ENCODE data around the gene PBRM1. TPM values are rescaled to one million over a fixed set of nuclear protein-coding genes. Genes with fewer than 3 reads are reported as not detected.

Gene PBRM1
- total RNA-seq, 1 experiment from 2014 or later, result 74.2 TPM

- TF ChIP-seq CTCF (conservative IDR thresholded peaks at IDR 0.05), result no peak
- Histone ChIP-seq H3K9ac (ENCODE audit: extremely low read depth, insufficient read length, low read length) (no peak overlapping the region), H4K5ac (ENCODE audit: insufficient read length, low read depth, low read length) (no peak overlapping the region), H4K8ac (replicated peaks; ENCODE audit: insufficient read length, low read depth, low read length) (no peak overlapping the region), H3K23me2 (ENCODE audit: insufficient read length, low read depth, low read length, poor library complexity, severe bottlenecking) (no peaks in the 10 kb centered on the region), H2AFZ (ENCODE audit: low read length) (no peak overlapping the region), H2BK120ac (ENCODE audit: low read depth, low read length, poor library complexity, severe bottlenecking) (no peak overlapping the region), H4K20me1 (ENCODE audit: control insufficient read depth, insufficient read depth, insufficient read length) (no peaks in the 10 kb centered on the region), H3K56ac (ENCODE audit: insufficient read length, low read depth, low read length) (no peak overlapping the region), H3K4ac (ENCODE audit: low read depth, low read length) (no peak overlapping the region), H2AK5ac (ENCODE audit: insufficient read length, low read length) (no peak overlapping the region), H3K27ac (ENCODE audit: insufficient read length, low read depth, low read length) (no peak overlapping the region), H2BK12ac (ENCODE audit: insufficient read length, low read depth, low read length) (no peak overlapping the region), H3K14ac (ENCODE audit: insufficient read depth, low read length) (no peak overlapping the region), H3T11ph (ENCODE audit: low read length) (no peak overlapping the region), H2BK20ac (ENCODE audit: low read depth, low read length, poor library complexity, severe bottlenecking) (no peak overlapping the region), H2BK5ac (ENCODE audit: insufficient read length, low read length) (no peak overlapping the region), H3K23ac (ENCODE audit: insufficient read length, low read depth, low read length) (no peak overlapping the region), H3K4me2 (ENCODE audit: insufficient read depth, insufficient read length, low read length) (no peak overlapping the region), H3K18ac (ENCODE audit: insufficient read length, low read depth, low read length) (no peak overlapping the region), H2BK15ac (ENCODE audit: low read depth, low read length) (no peak overlapping the region), H3K9me3 (ENCODE audit: control insufficient read depth, low read depth, low read length) (no peaks in the 10 kb centered on the region), H3K79me1 (ENCODE audit: insufficient read depth, low read depth, low read length, poor library complexity, severe bottlenecking) (no peaks in the 10 kb centered on the region), H3K27me3 (ENCODE audit: insufficient read depth, low read length) (no peaks in the 10 kb centered on the region), H3K4me1 (ENCODE audit: insufficient read depth, low read length) (no peaks in the 10 kb centered on the region), H3K79me2 (ENCODE audit: insufficient read depth, low read length) (no peaks in the 10 kb centered on the region), H4K91ac (ENCODE audit: insufficient read length, low read depth, low read length) (no peak overlapping the region)
- H3K27me3 Mint-ChIP-seq (ENCODE audit: low read depth), result no peaks in the 10 kb centered on the region
- peaks cover 46 to 84% (median 74%) of the 10 kb centered on the region in 3 experiments; a peak in 6 of 7 replicates for H3K36me3 Mint-ChIP-seq (ENCODE audit: insufficient read depth in 1 of 3, low read depth in 3 of 3)
- no CpG with 5 or more reads among the region's 7 CpGs for WGBS (ENCODE audit: extremely low coverage, insufficient read length, low lambda C conversion rate)
- DNase-seq, result no peak
- H3K9me3 Mint-ChIP-seq, result no peaks in the 10 kb centered on the region
- no peak overlapping the region for H3K4me3 Mint-ChIP-seq
- no peak overlapping the region for H3K27ac Mint-ChIP-seq
- H3K4me1 Mint-ChIP-seq, result 0 out of 4 replicates have a peak, but pooled peaks cover 0 to 2% of the 10 kb centered on the region in 2 experiments
Observed at GRCh38 chr3:52694528-52695189, 8.9 kb upstream of the PBRM1 start.

Measured in H9 (cell line).